NCI-H2029 treated with DMSO at 0.1 percent for 48 hours (cell line): ENCODE data around the gene ADAMTSL1.

Source experiments
- DNase-seq: peaks from one replicate; lab custom pipeline; 2025; lab: John Stamatoyannopoulos, UW

The ADAMTSL1 gene

DNA sequence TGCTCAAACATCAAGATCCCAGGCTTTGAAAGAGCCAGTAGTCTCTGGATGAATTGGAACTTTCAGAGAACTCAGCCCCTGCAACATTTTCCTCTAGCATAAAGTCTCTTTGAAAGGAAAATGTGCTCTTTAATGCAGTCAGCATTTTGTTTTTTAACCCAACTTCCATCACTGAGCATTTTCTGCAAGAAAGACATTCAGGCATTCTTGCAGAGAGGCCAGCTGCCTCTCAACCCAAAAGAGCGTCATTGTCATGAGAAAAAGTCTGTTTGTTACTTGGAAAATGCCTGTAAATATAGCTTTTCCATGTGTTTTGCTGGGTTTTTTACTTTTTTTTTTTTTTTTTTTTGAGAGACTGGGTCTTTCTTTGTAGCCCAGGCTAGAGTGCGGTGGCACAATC lies 225.0 kb downstream of the ADAMTSL1 start:
- DNase-seq = no peak

- DNase-seq = no peak
These were observed 225.8 kb downstream of the ADAMTSL1 start for GRCh38 chr9:18699764-18700163.

DNA sequence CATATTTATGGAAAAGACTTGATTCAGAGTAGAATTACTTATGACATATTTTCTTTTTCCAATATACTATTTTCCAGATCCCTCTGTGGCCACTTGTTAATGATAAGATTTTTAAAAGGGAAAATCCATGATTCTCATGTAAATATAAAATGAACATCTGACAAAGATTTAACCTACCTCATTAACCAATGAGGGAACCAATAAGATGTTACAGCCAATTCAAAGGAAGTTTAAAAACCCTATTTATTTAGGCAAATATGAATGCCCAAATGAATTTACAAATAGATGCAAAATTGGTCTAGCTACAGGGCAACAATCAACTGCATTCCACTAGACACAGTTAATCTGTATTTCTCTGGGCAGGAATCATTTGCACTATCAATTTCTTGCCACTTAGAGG lies 226.8 kb downstream of the ADAMTSL1 start:
- DNase-seq = no peak

- DNase-seq = no peak
These were observed 229.4 kb downstream of the ADAMTSL1 start for GRCh38 chr9:18703151-18703900.

- DNase-seq = no peak
These were observed 230.0 kb downstream of the ADAMTSL1 start for GRCh38 chr9:18703901-18704379.

DNA sequence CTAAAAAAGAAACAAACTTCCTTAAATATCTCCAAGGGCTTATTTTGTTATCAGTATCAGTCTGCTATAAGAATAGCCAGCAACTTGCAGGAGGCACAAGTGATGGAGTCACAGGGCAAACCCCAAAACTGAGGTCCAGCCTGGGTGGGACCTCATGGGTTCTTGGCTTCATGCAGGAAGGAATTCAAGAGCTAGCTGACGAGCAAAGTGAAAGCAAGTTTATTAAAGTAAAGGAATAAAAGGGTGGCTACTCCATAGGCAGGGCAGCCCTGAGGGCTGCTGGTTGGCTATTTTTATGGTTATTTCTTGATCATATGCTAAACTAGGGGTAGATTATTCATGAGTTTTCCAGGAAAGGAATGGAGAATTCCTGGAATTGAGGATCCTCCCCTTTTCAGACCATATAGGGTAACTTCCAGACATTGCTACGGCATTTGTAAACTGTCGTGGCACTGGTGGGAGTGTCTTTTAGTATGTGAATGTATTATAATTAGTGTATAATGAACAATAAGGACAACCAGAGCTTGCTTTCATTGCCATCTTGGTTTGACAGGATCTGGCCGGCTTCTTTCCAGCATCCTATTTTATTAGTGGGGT lies 231.9 kb downstream of the ADAMTSL1 start:
- no peak for DNase-seq

DNA sequence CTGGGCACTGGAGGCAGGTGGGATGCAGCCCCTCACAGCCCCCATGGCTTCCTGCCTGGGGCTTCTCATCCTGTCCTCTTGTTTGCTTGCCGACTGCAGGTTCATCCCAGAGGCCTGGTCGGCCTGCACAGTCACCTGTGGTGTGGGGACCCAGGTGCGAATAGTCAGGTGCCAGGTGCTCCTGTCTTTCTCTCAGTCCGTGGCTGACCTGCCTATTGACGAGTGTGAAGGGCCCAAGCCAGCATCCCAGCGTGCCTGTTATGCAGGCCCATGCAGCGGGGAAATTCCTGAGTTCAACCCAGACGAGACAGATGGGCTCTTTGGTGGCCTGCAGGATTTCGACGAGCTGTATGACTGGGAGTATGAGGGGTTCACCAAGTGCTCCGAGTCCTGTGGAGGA lies 232.7 kb downstream of the ADAMTSL1 start:
- DNase-seq = no peak

GRCh38 chr9:18707061-18707461 lies 233.1 kb downstream of the ADAMTSL1 start:
- no peak for DNase-seq

DNA sequence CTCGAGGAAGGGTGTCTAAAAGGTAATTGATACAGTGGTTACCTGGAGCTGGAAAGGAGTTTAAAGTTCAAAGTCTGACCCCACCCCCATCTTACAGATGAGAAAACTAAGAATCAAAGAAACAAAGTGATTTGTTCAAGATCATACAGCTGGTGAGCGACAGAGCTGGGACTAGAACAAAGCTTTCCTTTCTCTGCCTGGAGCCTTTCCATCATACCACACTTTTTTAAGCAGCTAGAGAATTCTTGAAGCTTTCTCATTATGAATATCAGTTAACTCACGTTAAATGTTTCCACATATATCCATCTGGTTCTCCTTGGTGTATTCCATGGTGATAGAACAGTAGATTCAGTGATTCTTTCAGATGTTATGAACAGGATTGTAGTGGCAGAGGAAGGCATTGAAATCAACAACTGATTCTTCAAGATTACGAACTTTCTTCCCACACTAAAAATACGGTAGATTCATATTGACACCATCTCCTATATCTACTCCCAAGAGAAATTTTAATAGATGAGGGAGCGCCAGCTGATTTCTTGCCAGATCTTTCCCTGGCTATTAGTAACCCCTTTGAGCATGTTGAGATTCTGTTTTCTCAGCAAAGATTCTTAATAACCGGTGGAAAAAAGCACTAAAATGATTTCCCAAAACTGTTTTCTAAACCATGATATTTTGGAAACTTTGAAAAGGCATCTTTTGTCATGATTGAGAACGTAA lies 233.7 kb downstream of the ADAMTSL1 start:
- no peak for DNase-seq

DNA sequence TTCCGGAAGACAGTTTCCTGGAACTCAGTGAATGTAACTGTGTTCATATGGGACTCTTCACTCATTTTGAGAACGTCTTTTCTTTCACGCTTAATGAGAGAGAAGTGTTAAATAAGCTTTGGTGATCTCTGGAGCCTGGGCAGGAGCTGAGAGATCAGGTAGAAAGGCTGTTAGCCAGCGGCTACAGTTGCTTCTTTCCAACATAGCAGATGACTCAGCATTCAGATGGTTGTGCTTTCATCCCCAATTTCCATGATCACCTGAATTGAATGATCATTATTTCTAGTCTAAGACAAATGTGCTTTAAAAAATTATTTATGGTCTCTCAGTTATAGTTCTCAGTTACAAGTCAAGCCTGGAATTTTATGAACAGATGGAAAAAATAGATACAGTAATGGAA lies 234.5 kb downstream of the ADAMTSL1 start:
- no peak for DNase-seq

- no peak for DNase-seq
These were observed 236.1 kb downstream of the ADAMTSL1 start for GRCh38 chr9:18710065-18710464.

GRCh38 chr9:18717759-18718158 lies 243.8 kb downstream of the ADAMTSL1 start:
- DNase-seq = no peak

DNA sequence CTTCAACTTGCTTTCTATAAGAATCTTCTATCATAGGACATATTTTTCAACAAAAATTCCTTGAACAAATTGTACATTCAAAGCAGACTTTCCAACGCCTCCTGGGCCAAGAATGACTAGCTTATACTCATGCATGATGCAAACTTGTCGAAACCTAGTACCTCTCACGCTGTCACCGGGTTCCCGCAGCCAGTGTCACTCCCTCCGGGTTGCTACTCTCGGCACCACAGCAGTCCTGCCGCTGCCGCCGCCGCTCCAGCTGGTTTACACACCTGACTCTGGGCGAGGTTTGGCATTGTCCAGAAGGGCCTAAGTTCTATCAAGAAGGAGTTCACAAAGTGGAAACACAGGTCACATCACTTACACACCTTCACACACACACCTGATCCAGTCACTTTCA lies 244.4 kb downstream of the ADAMTSL1 start:
- DNase-seq = no peak

- DNase-seq = no peak
These were observed 245.0 kb downstream of the ADAMTSL1 start for GRCh38 chr9:18718932-18719331.

- no peak for DNase-seq
These were observed 246.7 kb downstream of the ADAMTSL1 start for GRCh38 chr9:18720691-18721090.

DNA sequence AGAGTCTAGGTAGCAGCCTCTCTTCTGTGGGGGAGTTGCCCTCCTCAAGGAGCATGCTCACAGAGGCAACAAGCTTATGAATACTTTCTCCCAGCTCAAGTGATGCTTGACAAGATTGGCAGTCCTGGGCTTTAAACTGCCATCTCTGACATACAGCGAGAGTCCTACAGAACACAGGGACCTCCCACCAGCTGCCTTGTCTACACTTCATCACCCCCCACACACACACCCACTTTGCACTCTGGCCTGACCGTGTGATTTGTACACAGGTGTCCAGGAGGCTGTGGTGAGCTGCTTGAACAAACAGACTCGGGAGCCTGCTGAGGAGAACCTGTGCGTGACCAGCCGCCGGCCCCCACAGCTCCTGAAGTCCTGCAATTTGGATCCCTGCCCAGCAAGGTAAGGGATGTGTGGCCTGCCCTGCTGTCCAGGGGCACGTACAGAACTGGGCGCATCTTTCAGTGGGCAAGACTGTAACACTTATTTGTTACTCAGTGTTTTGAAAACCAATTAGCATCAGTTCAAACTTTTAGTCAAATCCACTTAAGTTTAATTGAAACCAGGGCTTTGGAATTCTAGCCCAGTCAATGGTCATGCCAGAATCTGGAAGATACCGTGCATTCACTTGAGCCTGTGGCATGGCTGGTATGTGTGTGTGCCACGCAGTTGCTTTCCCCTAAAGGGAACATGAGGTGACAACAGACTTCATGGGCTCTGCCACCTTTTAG lies 247.5 kb downstream of the ADAMTSL1 start:
- DNase-seq = peak; percentile 0

DNA sequence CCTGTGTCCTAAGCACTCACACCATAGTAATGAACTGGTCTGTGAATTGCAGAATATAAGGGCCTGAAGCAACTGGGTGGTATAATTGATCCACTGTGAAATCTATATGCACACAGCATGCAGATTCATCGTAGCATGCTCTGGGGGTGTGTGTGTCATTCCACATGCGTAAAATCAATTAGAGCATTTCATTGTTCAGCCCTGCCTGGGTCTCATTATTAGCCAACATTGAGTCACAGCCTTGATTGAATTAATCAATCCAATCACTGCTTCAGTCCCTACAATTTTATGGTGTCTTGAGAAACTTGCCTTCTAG lies 248.0 kb downstream of the ADAMTSL1 start:
- DNase-seq = no peak

DNA sequence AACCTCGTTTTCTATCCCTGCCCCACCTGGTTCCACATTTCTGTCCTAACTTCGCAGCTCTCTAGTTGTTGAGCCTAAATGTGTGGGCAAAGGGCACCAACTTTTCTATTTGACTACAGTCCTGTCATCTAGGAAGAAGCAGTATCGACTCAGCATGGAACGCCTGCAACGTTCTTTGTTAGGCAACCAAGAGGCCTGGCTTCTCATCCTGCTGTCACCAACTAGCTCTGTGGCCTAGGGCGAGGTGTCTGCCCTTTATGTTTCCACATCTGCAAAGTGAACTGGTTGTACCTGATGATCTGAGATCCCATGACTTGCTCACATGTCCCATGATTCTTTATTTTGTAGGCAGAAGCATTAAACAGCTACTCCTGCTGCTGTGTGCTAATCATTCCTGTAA lies 248.9 kb downstream of the ADAMTSL1 start:
- no peak for DNase-seq

- DNase-seq = no peak
These were observed 249.4 kb downstream of the ADAMTSL1 start for GRCh38 chr9:18723366-18723765.

DNA sequence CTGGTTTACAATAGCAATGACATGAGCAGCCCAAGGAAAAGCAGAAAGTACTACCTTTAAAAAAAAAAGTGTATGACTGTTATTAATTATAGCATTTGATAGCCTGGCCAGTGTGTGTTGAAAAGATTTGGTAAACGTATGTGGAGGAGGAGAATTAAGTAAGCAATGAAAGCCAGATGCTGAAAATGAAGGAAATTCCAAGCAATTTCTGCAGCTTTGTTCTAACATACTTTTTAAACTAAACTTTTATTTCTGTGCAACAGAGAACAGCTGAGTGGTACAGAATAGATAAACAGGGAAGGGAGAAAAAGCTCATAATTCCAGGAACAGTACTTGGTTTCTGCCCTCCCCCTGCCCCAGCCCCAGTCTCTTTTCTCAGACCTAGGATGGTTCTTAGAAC lies 252.6 kb downstream of the ADAMTSL1 start:
- no peak for DNase-seq

- DNase-seq = no peak
These were observed 254.0 kb downstream of the ADAMTSL1 start for GRCh38 chr9:18727904-18728303.

DNA sequence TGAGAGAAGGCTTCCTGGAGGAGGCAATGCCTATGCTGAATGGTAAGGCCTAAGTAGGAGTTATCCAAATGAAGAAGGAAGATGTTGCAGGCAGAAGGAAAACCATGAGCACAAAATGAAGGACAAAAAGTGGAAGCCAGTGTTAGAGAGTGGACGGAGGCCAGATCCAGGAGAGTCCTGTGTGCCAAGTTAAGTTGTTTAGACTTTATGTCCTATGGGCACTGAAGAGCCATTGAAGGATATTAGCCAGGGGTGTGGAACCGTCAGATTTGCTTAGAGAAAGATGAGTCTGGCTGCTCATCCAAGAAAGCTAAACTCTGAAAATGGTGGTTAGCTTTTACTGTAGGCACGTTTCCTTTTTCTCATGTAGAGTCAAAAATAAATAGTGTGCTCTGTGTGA lies 254.7 kb downstream of the ADAMTSL1 start:
- no peak for DNase-seq

- DNase-seq = no peak
These were observed 256.3 kb downstream of the ADAMTSL1 start for GRCh38 chr9:18730241-18730640.
